G401 (cell line): ENCODE results near the gene DPP10. TPM values are rescaled to one million over a fixed set of nuclear protein-coding genes. Genes with fewer than 3 reads are reported as not detected.
A peak's percentile ranks its signal among the peaks of the same experiment; 100 is the strongest.

ENCODE experiments used
- DNase-seq: peaks from one replicate; pipeline ENCODE4 v3.0.0-alpha.2; 2015; ENCODE audit warnings: low spot score
- in situ Hi-C: cut with HindIII; loops from 2 replicates; pipeline ENCODE4 v1.10.0; 2016; ENCODE audit warnings: low sequenced_read_pairs, mixed read lengths
- total RNA-seq: library from RNA; depleted of rRNA; stranded (reverse); fragments of >200 nt; shearing (Covaris generic); gene quantifications from 2 replicates; pipeline ENCODE4 v1.2.3, GENCODE V29; 2014

DPP10 gene
- total RNA-seq, 1 experiment from 2014 or later = not detected

- in situ Hi-C loops = no loop called here
- no peak for DNase-seq
Observed at GRCh38 chr2:115549611-115550130, 1107.2 kb downstream of the DPP10 start.

- DNase-seq = no peak
- in situ Hi-C loops = no loop called here
Observed at GRCh38 chr2:115552726-115553125, 1110.3 kb downstream of the DPP10 start.

- DNase-seq = no peak
- in situ Hi-C loops = no loop called here
Observed at GRCh38 chr2:115554153-115554552, 1111.7 kb downstream of the DPP10 start.

- in situ Hi-C loops = no loop called here
- DNase-seq = no peak
Observed at GRCh38 chr2:115558725-115559124, 1116.3 kb downstream of the DPP10 start.

- in situ Hi-C loops = no loop called here
- no peak for DNase-seq
Observed at GRCh38 chr2:115560666-115561065, 1118.2 kb downstream of the DPP10 start.

GRCh38 chr2:115568643-115569042 lies 1126.2 kb downstream of the DPP10 start:
- DNase-seq = no peak
- in situ Hi-C loops = no loop called here

- in situ Hi-C loops = no loop called here
- no peak for DNase-seq
Observed at GRCh38 chr2:115569547-115569946, 1127.1 kb downstream of the DPP10 start.

GRCh38 chr2:115572746-115573145 lies 1130.3 kb downstream of the DPP10 start:
- DNase-seq = peak; percentile 15
- in situ Hi-C loops = no loop called here

- in situ Hi-C loops = no loop called here
- DNase-seq = no peak
Observed at GRCh38 chr2:115573756-115574155, 1131.3 kb downstream of the DPP10 start.

- in situ Hi-C loops = no loop called here
- no peak for DNase-seq
Observed at GRCh38 chr2:115574667-115575066, 1132.2 kb downstream of the DPP10 start.

- in situ Hi-C loops = no loop called here
- DNase-seq = no peak
Observed at GRCh38 chr2:115580784-115581183, 1138.3 kb downstream of the DPP10 start.

GRCh38 chr2:115584507-115584906 lies 1142.1 kb downstream of the DPP10 start:
- no peak for DNase-seq

GRCh38 chr2:115596659-115597375 lies 1154.4 kb downstream of the DPP10 start:
- DNase-seq = no peak
- in situ Hi-C loops = no loop called here

More at GRCh38 chr2:115584507-115584906, 1142.1 kb downstream of the DPP10 start:
- in situ Hi-C loops = no loop called here

GRCh38 chr2:115603285-115603684 lies 1160.8 kb downstream of the DPP10 start:
- in situ Hi-C loops = no loop called here
- no peak for DNase-seq

GRCh38 chr2:115606350-115606749 lies 1163.9 kb downstream of the DPP10 start:
- DNase-seq = no peak
- in situ Hi-C loops = no loop called here

GRCh38 chr2:115609978-115610377 lies 1167.5 kb downstream of the DPP10 start:
- in situ Hi-C loops = no loop called here
- no peak for DNase-seq

GRCh38 chr2:115610888-115611287 lies 1168.4 kb downstream of the DPP10 start:
- in situ Hi-C loops = no loop called here
- DNase-seq = no peak

GRCh38 chr2:115624332-115624731 lies 1181.9 kb downstream of the DPP10 start:
- in situ Hi-C loops = no loop called here
- no peak for DNase-seq

- in situ Hi-C loops = no loop called here
- no peak for DNase-seq
Observed at GRCh38 chr2:115634578-115634977, 1192.1 kb downstream of the DPP10 start.

GRCh38 chr2:115635430-115635829 lies 1193.0 kb downstream of the DPP10 start:
- in situ Hi-C loops = no loop called here
- no peak for DNase-seq

- DNase-seq = peak; percentile 26
- in situ Hi-C loops = no loop called here
Observed at GRCh38 chr2:115649731-115650130, 1207.3 kb downstream of the DPP10 start.
